Glutamatergic neuron (in vitro differentiated cells): ENCODE measurements around the gene TEX29. TPM values are rescaled to one million over a fixed set of nuclear protein-coding genes. Genes with fewer than 3 reads are reported as not detected.

Experiments used
- DNase-seq: peaks from one replicate; pipeline ENCODE4 v3.0.0; 2022
- H3K27ac Mint-ChIP-seq: one replicate; pipeline ENCODE4 v1.8.0; 2020; ENCODE audit warnings: mild to moderate bottlenecking, mixed read lengths, inconsistent platforms; ENCODE audit not compliant: unreplicated experiment
- H3K27me3 Mint-ChIP-seq: one replicate; pipeline ENCODE4 v1.8.0; 2020; ENCODE audit warnings: mild to moderate bottlenecking, moderate library complexity, mixed read lengths, inconsistent platforms; ENCODE audit not compliant: unreplicated experiment
- H3K36me3 Mint-ChIP-seq: one replicate; pipeline ENCODE4 v1.8.0; 2020; ENCODE audit warnings: mild to moderate bottlenecking, mixed read lengths, inconsistent platforms; ENCODE audit not compliant: unreplicated experiment
- H3K4me1 Mint-ChIP-seq: one replicate; pipeline ENCODE4 v1.8.0; 2020; ENCODE audit warnings: mild to moderate bottlenecking, low read depth, mixed read lengths, inconsistent platforms; ENCODE audit not compliant: unreplicated experiment
- H3K4me3 Mint-ChIP-seq: one replicate; pipeline ENCODE4 v1.8.0; 2020; ENCODE audit warnings: mild to moderate bottlenecking, mixed read lengths, inconsistent platforms; ENCODE audit not compliant: unreplicated experiment
- H3K9me3 Mint-ChIP-seq: one replicate; pipeline ENCODE4 v1.8.0; 2020; ENCODE audit warnings: mild to moderate bottlenecking, moderate library complexity, mixed read lengths, inconsistent platforms; ENCODE audit not compliant: unreplicated experiment
- CTCF ChIP-seq: fragments of 200-600 bp; sonication (generic); IDR thresholded peaks from one replicate; pipeline ENCODE4 v1.5.0; 2021; ENCODE audit not compliant: partially characterized antibody, unreplicated experiment
- total RNA-seq: library from RNA; stranded (reverse); fragmentation: NEBNext Ultra II Directional; extraction: Animal tissue kit (Norgen Biotek cat#: 25700); gene quantifications from one replicate; pipeline ENCODE4 v1.2.1, GENCODE V29; 2021; ENCODE audit not compliant: unreplicated experiment

The TEX29 gene
- total RNA-seq, 1 donor from 2014 or later = 0.64 TPM

DNA sequence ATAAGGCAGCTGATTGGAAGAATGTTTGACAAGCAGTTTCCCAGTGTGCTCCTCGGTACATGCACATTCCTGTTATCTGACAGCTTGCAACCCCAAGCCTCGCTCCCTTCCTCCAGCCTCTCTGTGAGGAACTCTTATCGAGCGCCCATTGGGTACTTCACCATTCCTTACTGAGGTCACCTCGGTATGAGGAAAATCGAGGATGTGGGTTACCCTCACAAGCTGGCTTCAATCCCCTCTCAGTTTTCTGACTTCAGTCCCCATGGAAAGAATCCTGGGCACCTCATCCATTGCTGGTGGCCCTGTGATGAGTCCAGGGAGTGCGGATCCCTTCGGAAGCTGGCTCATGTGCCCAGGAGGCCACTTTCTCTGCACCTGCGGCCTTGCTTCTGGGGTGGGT is 17.3 kb downstream of the TEX29 start:
- no peak overlapping the region for H3K27ac Mint-ChIP-seq
- no peak for DNase-seq
- H3K4me3 Mint-ChIP-seq = no peak overlapping the region
- TF ChIP-seq CTCF = no peak
- peaks cover 5% of the 10 kb centered on the region for H3K36me3 Mint-ChIP-seq
- H3K27me3 Mint-ChIP-seq = peaks cover 2% of the 10 kb centered on the region
- no peaks in the 10 kb centered on the region for H3K9me3 Mint-ChIP-seq
- H3K4me1 Mint-ChIP-seq = no peaks in the 10 kb centered on the region

GRCh38 chr13:111338841-111339240 is 18.4 kb downstream of the TEX29 start:
- TF ChIP-seq CTCF = no peak
- no peak overlapping the region for H3K27ac Mint-ChIP-seq
- H3K9me3 Mint-ChIP-seq = no peaks in the 10 kb centered on the region
- DNase-seq = no peak
- no peaks in the 10 kb centered on the region for H3K4me1 Mint-ChIP-seq
- H3K4me3 Mint-ChIP-seq = no peak overlapping the region
- H3K27me3 Mint-ChIP-seq = peaks cover 2% of the 10 kb centered on the region
- peaks cover 5% of the 10 kb centered on the region for H3K36me3 Mint-ChIP-seq

GRCh38 chr13:111339366-111340143 is 19.1 kb downstream of the TEX29 start:
- Mint-ChIP-seq H3K4me3 (no peak overlapping the region), H3K4me1 (peaks cover 2% of the 10 kb centered on the region), H3K36me3 (peaks cover 5% of the 10 kb centered on the region), H3K9me3 (no peaks in the 10 kb centered on the region), H3K27me3 (peaks cover 2% of the 10 kb centered on the region), H3K27ac (no peak overlapping the region)
- DNase-seq = no peak
- no peak for TF ChIP-seq CTCF

- Mint-ChIP-seq H3K27ac (no peak overlapping the region), H3K36me3 (peaks cover 5% of the 10 kb centered on the region), H3K9me3 (peaks cover 2% of the 10 kb centered on the region), H3K4me3 (no peak overlapping the region), H3K27me3 (peaks cover 3% of the 10 kb centered on the region), H3K4me1 (peaks cover 2% of the 10 kb centered on the region)
- DNase-seq = no peak
- TF ChIP-seq CTCF = no peak
Measured at GRCh38 chr13:111341886-111342285, 21.4 kb downstream of the TEX29 start.

DNA sequence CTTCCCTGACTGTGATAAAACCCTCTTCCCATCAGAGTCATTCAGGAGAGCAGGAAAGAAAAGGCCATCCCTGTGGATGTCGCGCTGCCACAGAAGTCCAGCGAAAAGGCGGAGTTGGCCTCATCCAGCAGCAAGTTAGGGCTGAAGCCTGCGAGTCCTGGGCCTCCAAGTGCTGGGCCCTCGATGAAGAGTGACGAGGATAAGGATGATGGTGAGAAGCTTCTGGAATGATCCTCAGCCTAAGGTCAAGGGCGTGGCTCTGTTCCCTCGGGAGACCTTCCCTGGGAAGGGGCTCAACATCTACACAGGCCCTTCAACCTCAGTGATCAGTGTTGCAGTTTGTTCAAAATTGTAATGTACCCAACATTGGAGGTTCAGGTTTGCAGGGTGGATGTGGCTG is 22.3 kb downstream of the TEX29 start:
- DNase-seq = no peak
- Mint-ChIP-seq H3K36me3 (peaks cover 5% of the 10 kb centered on the region), H3K27ac (no peak overlapping the region), H3K27me3 (peaks cover 1% of the 10 kb centered on the region), H3K9me3 (peaks cover 2% of the 10 kb centered on the region), H3K4me1 (peaks cover 2% of the 10 kb centered on the region), H3K4me3 (no peak overlapping the region)
- TF ChIP-seq CTCF = no peak
